ENCODE data around the gene GAL3ST1. TPM values are rescaled to one million over a fixed set of nuclear protein-coding genes. Genes with fewer than 3 reads are reported as not detected.
"Not testable (repeated sequence)": the region's sequence is repeated elsewhere in the genome, so short reads cannot be mapped to it uniquely, and the experiment has no call there.

Gene GAL3ST1
- total and polyA plus RNA-seq, 2 of the 8 experiments (the other 6 are each of a cell fraction or from before 2014, with no cell fraction given): 11.0 to 32.5 TPM

- TF ChIP-seq CTCF (IDR thresholded peaks at IDR 0.05; ENCODE audit: control extremely low read depth in 1 of 3, insufficient read depth in 1 of 3, low read depth in 1 of 3, low read length in 3 of 3): no peak
- peak; percentile 23; the same call in 1 of the 2 replicates for TF ChIP-seq MAX (IDR thresholded peaks at IDR 0.05)
- TF ChIP-seq PHF8 (conservative IDR thresholded peaks at IDR 0.05; ENCODE audit: low read depth, low read length): peak; percentile 51; the same call in 1 of the 2 replicates
- 0 out of 2 replicates have a peak, but pooled peaks have one; percentile 34 for TF ChIP-seq TAF1 (IDR thresholded peaks at IDR 0.05; ENCODE audit: low read depth, low read length)
Measured at GRCh38 chr22:30541961-30542810, 32.3 kb downstream of the GAL3ST1 start (continued).

GRCh38 chr22:30541511-30541910 lies 33.0 kb downstream of the GAL3ST1 start:
- H4K91ac ChIP-seq (replicated peaks; ENCODE audit: insufficient read length, low read length); H3K23me2 ChIP-seq (ENCODE audit: low read depth, low read length); H2BK15ac ChIP-seq (ENCODE audit: low read length); DNase-seq (ENCODE audit: low read depth in 1 of 2, low spot score in 2 of 2); H3K79me1 ChIP-seq (ENCODE audit: low read depth, low read length); H3K23ac ChIP-seq (ENCODE audit: insufficient read length); H3K14ac ChIP-seq (ENCODE audit: insufficient read length); H3K36me3 ChIP-seq (ENCODE audit: control insufficient read depth in 2 of 4, insufficient read depth in 4 of 4, low read length in 3 of 4); H2AK5ac ChIP-seq (ENCODE audit: low read depth, low read length); H3K4me1 ChIP-seq (replicated peaks in 1 of 4; ENCODE audit: control insufficient read depth in 3 of 4, insufficient read depth in 4 of 4, low read length in 3 of 4); H2BK20ac ChIP-seq (ENCODE audit: low read length); H2BK120ac ChIP-seq (replicated peaks; ENCODE audit: low read depth, low read length); H2BK12ac ChIP-seq (ENCODE audit: low read depth, low read length); H2BK5ac ChIP-seq (ENCODE audit: low read depth, low read length); H3K4ac ChIP-seq (replicated peaks; ENCODE audit: insufficient read length, low read depth, low read length); H3K27ac ChIP-seq (ENCODE audit: low read depth, low read length); H3K56ac ChIP-seq (replicated peaks; ENCODE audit: insufficient read length, low read depth, low read length); H4K20me1 ChIP-seq (replicated peaks in 1 of 2; ENCODE audit: control insufficient read depth in 1 of 2, insufficient read depth in 2 of 2, low read length in 2 of 2); H3K79me2 ChIP-seq (ENCODE audit: control insufficient read depth in 1 of 2, insufficient read depth in 2 of 2, low read length in 2 of 2); H3K18ac ChIP-seq (ENCODE audit: extremely low read depth, low read length); FAIRE-seq; H3K9me3 ChIP-seq (ENCODE audit: insufficient read depth in 2 of 2, low read depth in 1 of 2, low read length in 1 of 2); H4K5ac ChIP-seq (ENCODE audit: insufficient read length, low read depth, low read length): not testable (repeated sequence)
- CTCF ChIA-PET (ENCODE audit: partially characterized antibody): interaction anchor here (0.6 to 3.1 kb wide), 9 partner anchors 10 to 317 kb away, joined by 3 to 15 read pairs (median 3); partner anchors contain the start of gene GAL3ST1
- Histone ChIP-seq H4K8ac (ENCODE audit: extremely low read depth, insufficient read depth, low read length) (peak overlapping the region; percentile 62; the same call in 1 of the 2 replicates), H2AFZ (ENCODE audit: low read length) (peak overlapping the region; percentile 66; the same call in 1 of the 2 replicates), H3K4me3 (ENCODE audit: extremely low read depth in 1 of 4, insufficient read depth in 2 of 4, low read depth in 3 of 4, low read length in 4 of 4) (peak overlapping the region; percentile 23 to 68 (median 40); a peak in 7 of 8 replicates), H3K9ac (replicated peaks in 1 of 4; ENCODE audit: extremely low read depth in 1 of 4, low read depth in 3 of 4, low read length in 3 of 4) (peak overlapping the region in 2 of 4 experiments; percentile 23 to 45; a peak in 1 of 7 replicates), H3K4me2 (ENCODE audit: insufficient read depth in 1 of 2, low read depth in 2 of 2, low read length in 2 of 2) (peak overlapping the region; percentile 58 to 69), H3K27me3 (replicated peaks in 1 of 4; ENCODE audit: control insufficient read depth in 3 of 4, extremely low read depth in 1 of 4, insufficient read depth in 3 of 4, low read length in 3 of 4) (peaks cover 5 to 13% (median 11%) of the 10 kb centered on the region in 4 experiments)
- WGBS, 2 experiments (ENCODE audit: extremely low coverage in 1 of 2, insufficient coverage in 1 of 2, insufficient read length in 1 of 2, insufficient replicate concordance in 2 of 2, low coverage in 1 of 2, low lambda C conversion rate in 2 of 2, missing lambda C conversion rate in 1 of 2): 72% methylated on average over 3 of the region's 3 CpGs; no CpG with 5 or more reads in 1 of the 2 experiments
- POLR2A ChIA-PET (ENCODE audit: partially characterized antibody): interaction anchor here (1.0 to 1.5 kb wide), 3 partner anchors 8 to 66 kb away, joined by 3 read pairs; partner anchors contain the start of gene TCN2

Data from H1 (cell line).